ENCODE results near the gene ZHX3. TPM values are rescaled to one million over a fixed set of nuclear protein-coding genes. Genes with fewer than 3 reads are reported as not detected.

ZHX3 gene
- total and polyA plus RNA-seq, 2 donors from 2014 or later: 24.7 to 153 TPM

DNA sequence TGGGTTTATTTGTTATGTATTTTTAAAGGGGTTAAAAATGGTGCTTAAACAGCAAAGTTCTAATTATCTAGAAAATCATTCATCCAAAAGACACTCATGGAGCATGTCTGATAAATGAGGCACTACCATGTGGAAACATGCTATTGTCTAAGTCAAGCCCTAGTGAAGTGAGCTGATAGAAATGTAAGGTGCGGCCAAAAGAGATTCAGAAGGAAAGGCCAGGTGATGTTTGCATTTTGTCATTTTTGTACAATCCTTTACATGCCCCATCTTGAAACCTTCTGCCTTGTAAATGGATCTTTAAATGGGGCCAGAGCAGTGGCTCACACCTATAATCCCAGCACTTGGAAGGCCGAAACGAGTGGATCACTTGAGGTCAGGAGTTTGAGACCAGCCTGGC is 102.9 kb downstream of the ZHX3 start:
- no peaks in the 10 kb centered on the region for H3K27me3 ChIP-seq (ENCODE audit: control insufficient read depth, insufficient read depth, low read length)
- FAIRE-seq: no peak
- intact Hi-C loops (cut with DNase I): no loop called here
- peaks cover 0 to 2% (median 0%) of the 10 kb centered on the region in 3 donors for H3K4me1 ChIP-seq (ENCODE audit: control insufficient read depth in 2 of 3, insufficient read depth in 2 of 3, low read depth in 1 of 3, low read length in 3 of 3)
- no peak overlapping the region for H3K9ac ChIP-seq (ENCODE audit: low read length in 3 of 3)
- H3K9me3 ChIP-seq (ENCODE audit: control insufficient read depth in 2 of 3, insufficient read depth in 1 of 3, low read length in 3 of 3): no peaks in the 10 kb centered on the region
- H3K27ac ChIP-seq (ENCODE audit: low read depth in 2 of 2, low read length in 2 of 2): no peak overlapping the region
- no peak overlapping the region for H3K4me3 ChIP-seq (ENCODE audit: low read length in 3 of 3)
- no peak for DNase-seq
- TF ChIP-seq CTCF (IDR thresholded peaks at IDR 0.05; ENCODE audit: borderline replicate concordance, extremely low read depth, insufficient read depth): no peak
- no peaks in the 10 kb centered on the region for H3K36me3 ChIP-seq (ENCODE audit: control insufficient read depth in 2 of 3, insufficient read depth in 3 of 3, low read length in 3 of 3)

DNA sequence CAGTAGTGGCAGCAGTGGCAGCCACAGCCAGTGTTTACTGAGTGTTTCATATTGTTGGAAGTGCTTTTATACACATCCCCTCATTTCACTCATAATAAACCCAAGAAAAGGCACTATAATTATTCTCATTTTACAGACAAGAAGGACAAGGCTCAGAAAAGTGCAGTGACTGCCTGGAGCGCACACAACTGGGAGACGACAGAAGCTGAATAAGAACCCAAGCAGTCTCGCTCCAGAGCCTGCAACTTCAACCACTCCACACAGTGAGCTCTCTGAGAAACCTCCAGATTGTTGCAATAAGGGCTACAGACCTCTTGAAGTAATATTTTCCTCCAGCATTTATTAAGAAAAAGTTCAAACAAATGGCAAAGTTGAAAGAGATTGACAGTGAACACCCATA is 103.3 kb downstream of the ZHX3 start:
- intact Hi-C loops (cut with DNase I): no loop called here
- H3K9ac ChIP-seq (ENCODE audit: low read length in 3 of 3): no peak overlapping the region
- no peak overlapping the region for H3K27ac ChIP-seq (ENCODE audit: low read depth in 2 of 2, low read length in 2 of 2)
- H3K27me3 ChIP-seq (ENCODE audit: control insufficient read depth, insufficient read depth, low read length): no peaks in the 10 kb centered on the region
- DNase-seq (no peak), FAIRE-seq (no peak)
- no peak overlapping the region for H3K4me3 ChIP-seq (ENCODE audit: low read length in 3 of 3)
- no peak for TF ChIP-seq CTCF (IDR thresholded peaks at IDR 0.05; ENCODE audit: borderline replicate concordance, extremely low read depth, insufficient read depth)
- no peaks in the 10 kb centered on the region for H3K9me3 ChIP-seq (ENCODE audit: control insufficient read depth in 2 of 3, insufficient read depth in 1 of 3, low read length in 3 of 3)
- no peaks in the 10 kb centered on the region for H3K36me3 ChIP-seq (ENCODE audit: control insufficient read depth in 2 of 3, insufficient read depth in 3 of 3, low read length in 3 of 3)
- peaks cover 0 to 2% (median 0%) of the 10 kb centered on the region in 3 donors for H3K4me1 ChIP-seq (ENCODE audit: control insufficient read depth in 2 of 3, insufficient read depth in 2 of 3, low read depth in 1 of 3, low read length in 3 of 3)

- FAIRE-seq (no peak), DNase-seq (no peak)
- no peak for TF ChIP-seq CTCF (IDR thresholded peaks at IDR 0.05; ENCODE audit: borderline replicate concordance, extremely low read depth, insufficient read depth)
- intact Hi-C loops (cut with DNase I): no loop called here
- Histone ChIP-seq H3K27me3 (ENCODE audit: control insufficient read depth, insufficient read depth, low read length) (no peaks in the 10 kb centered on the region), H3K4me3 (ENCODE audit: low read length in 3 of 3) (no peak overlapping the region), H3K9me3 (ENCODE audit: control insufficient read depth in 2 of 3, insufficient read depth in 1 of 3, low read length in 3 of 3) (no peaks in the 10 kb centered on the region), H3K4me1 (ENCODE audit: control insufficient read depth in 2 of 3, insufficient read depth in 2 of 3, low read depth in 1 of 3, low read length in 3 of 3) (peaks cover 0 to 2% (median 0%) of the 10 kb centered on the region in 3 donors), H3K27ac (ENCODE audit: low read depth in 2 of 2, low read length in 2 of 2) (no peak overlapping the region), H3K36me3 (ENCODE audit: control insufficient read depth in 2 of 3, insufficient read depth in 3 of 3, low read length in 3 of 3) (no peaks in the 10 kb centered on the region), H3K9ac (ENCODE audit: low read length in 3 of 3) (no peak overlapping the region)
Measured at GRCh38 chr20:41213150-41213820, 104.2 kb downstream of the ZHX3 start.

DNA sequence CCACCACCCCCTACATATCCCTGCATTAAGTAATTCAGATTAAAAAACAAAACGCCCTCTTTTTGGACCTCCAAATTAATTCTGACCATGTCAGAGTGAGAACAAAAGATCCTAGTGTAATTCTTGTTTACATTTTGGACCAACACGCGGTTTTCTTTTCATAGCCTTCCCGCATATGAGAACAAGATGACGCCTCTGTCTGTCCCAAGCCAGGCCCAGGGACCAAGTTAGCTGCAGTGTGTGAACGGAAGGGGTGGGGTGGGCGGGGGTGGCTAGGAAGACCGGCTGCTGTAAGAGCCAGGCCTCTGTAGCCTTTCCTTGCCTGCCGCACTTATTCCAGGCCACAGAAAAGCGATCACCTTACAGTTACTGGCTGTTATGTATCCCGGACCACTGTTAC is 112.2 kb downstream of the ZHX3 start:
- intact Hi-C loops (cut with DNase I): no loop called here
- Histone ChIP-seq H3K9ac (ENCODE audit: low read length in 3 of 3) (no peak overlapping the region), H3K4me3 (ENCODE audit: low read length in 3 of 3) (no peak overlapping the region), H3K4me1 (ENCODE audit: control insufficient read depth in 2 of 3, insufficient read depth in 2 of 3, low read depth in 1 of 3, low read length in 3 of 3) (no peaks in the 10 kb centered on the region), H3K27ac (ENCODE audit: low read depth in 2 of 2, low read length in 2 of 2) (no peak overlapping the region), H3K27me3 (ENCODE audit: control insufficient read depth, insufficient read depth, low read length) (no peaks in the 10 kb centered on the region), H3K9me3 (ENCODE audit: control insufficient read depth in 2 of 3, insufficient read depth in 1 of 3, low read length in 3 of 3) (no peaks in the 10 kb centered on the region), H3K36me3 (ENCODE audit: control insufficient read depth in 2 of 3, insufficient read depth in 3 of 3, low read length in 3 of 3) (peaks cover 0 to 28% (median 16%) of the 10 kb centered on the region in 3 donors)
- no peak for TF ChIP-seq CTCF (IDR thresholded peaks at IDR 0.05; ENCODE audit: borderline replicate concordance, extremely low read depth, insufficient read depth)
- DNase-seq: no peak
- FAIRE-seq: no peak

All from kidney (tissue), 14 donors.